ENCODE measurements around the gene NAV1.

Gene NAV1

GRCh38 chr1:201566529-201566823 is 27.5 kb downstream of the NAV1 start:
- Histone ChIP-seq H3K79me1 (ENCODE audit: low read length) (no peaks in the 10 kb centered on the region), H4K91ac (ENCODE audit: low read depth, low read length) (no peak overlapping the region), H3K18ac (ENCODE audit: low read length) (no peak overlapping the region), H3K36me3 (ENCODE audit: control insufficient read depth in 1 of 2, insufficient read depth in 2 of 2, low read length in 2 of 2) (peaks cover 21 to 30% of the 10 kb centered on the region in 2 experiments), H3K4me2 (ENCODE audit: low read length) (no peak overlapping the region), H3K27me3 (ENCODE audit: insufficient read depth, low read length) (no peaks in the 10 kb centered on the region), H3K4me3 (ENCODE audit: low read depth, low read length) (no peak overlapping the region), H3K23ac (ENCODE audit: low read length) (no peak overlapping the region), H4K8ac (ENCODE audit: low read depth, low read length) (no peak overlapping the region), H2AK5ac (ENCODE audit: low read length) (no peak overlapping the region), H2AFZ (ENCODE audit: insufficient read depth, low read length, poor library complexity) (no peak overlapping the region), H3K4ac (ENCODE audit: low read depth, low read length) (no peak overlapping the region), H3K27ac (ENCODE audit: low read depth, low read length) (no peak overlapping the region), H3K9ac (ENCODE audit: low read length) (no peak overlapping the region), H2BK120ac (ENCODE audit: insufficient read depth, low read length, poor library complexity) (no peak overlapping the region), H3K9me3 (ENCODE audit: insufficient read depth, low read depth, low read length) (no peaks in the 10 kb centered on the region), H2BK12ac (ENCODE audit: low read length) (no peak overlapping the region), H2BK5ac (ENCODE audit: low read depth, low read length, poor library complexity) (no peak overlapping the region), H3K4me1 (ENCODE audit: control insufficient read depth in 1 of 2, insufficient read depth in 2 of 2, low read length in 2 of 2) (peaks cover 9 to 10% of the 10 kb centered on the region in 2 experiments), H4K12ac (ENCODE audit: low read depth, low read length) (no peak overlapping the region), H3K14ac (ENCODE audit: low read length) (no peak overlapping the region), H3K79me2 (ENCODE audit: control insufficient read depth, insufficient read depth, low read length, poor library complexity) (peaks cover 1% of the 10 kb centered on the region)
- no CpG with 5 or more reads among the region's 2 CpGs for WGBS (ENCODE audit: extremely low coverage, insufficient coverage, insufficient read length)
- no peak for DNase-seq

- Histone ChIP-seq H3K27ac (ENCODE audit: low read depth, low read length) (no peak overlapping the region), H2AK5ac (ENCODE audit: low read length) (no peak overlapping the region), H3K4ac (ENCODE audit: low read depth, low read length) (peak overlapping the region; percentile 9), H3K18ac (ENCODE audit: low read length) (peak overlapping the region; percentile 35), H3K23ac (ENCODE audit: low read length) (no peak overlapping the region), H2BK5ac (ENCODE audit: low read depth, low read length, poor library complexity) (no peak overlapping the region), H2BK120ac (ENCODE audit: insufficient read depth, low read length, poor library complexity) (no peak overlapping the region), H3K9ac (ENCODE audit: low read length) (no peak overlapping the region), H4K12ac (ENCODE audit: low read depth, low read length) (no peak overlapping the region), H3K4me3 (ENCODE audit: low read depth, low read length) (no peak overlapping the region), H3K27me3 (ENCODE audit: insufficient read depth, low read length) (no peaks in the 10 kb centered on the region), H3K4me1 (ENCODE audit: control insufficient read depth in 1 of 2, insufficient read depth in 2 of 2, low read length in 2 of 2) (peaks cover 3 to 4% of the 10 kb centered on the region in 2 experiments), H3K9me3 (ENCODE audit: insufficient read depth, low read depth, low read length) (no peaks in the 10 kb centered on the region), H3K79me1 (ENCODE audit: low read length) (no peaks in the 10 kb centered on the region), H3K79me2 (ENCODE audit: control insufficient read depth, insufficient read depth, low read length, poor library complexity) (peaks cover 1% of the 10 kb centered on the region), H4K8ac (ENCODE audit: low read depth, low read length) (no peak overlapping the region), H3K14ac (ENCODE audit: low read length) (no peak overlapping the region), H4K91ac (ENCODE audit: low read depth, low read length) (no peak overlapping the region), H3K36me3 (ENCODE audit: control insufficient read depth in 1 of 2, insufficient read depth in 2 of 2, low read length in 2 of 2) (peaks cover 21 to 30% of the 10 kb centered on the region in 2 experiments), H2AFZ (ENCODE audit: insufficient read depth, low read length, poor library complexity) (peak overlapping the region; percentile 24), H3K4me2 (ENCODE audit: low read length) (no peak overlapping the region), H2BK12ac (ENCODE audit: low read length) (no peak overlapping the region)
- no peak for DNase-seq
- WGBS (ENCODE audit: extremely low coverage, insufficient coverage, insufficient read length), result no CpG with 5 or more reads among the region's 10 CpGs
Measured at GRCh38 chr1:201566933-201567801, 28.2 kb downstream of the NAV1 start.

- Histone ChIP-seq H2BK120ac (ENCODE audit: insufficient read depth, low read length, poor library complexity) (no peak overlapping the region), H2BK12ac (ENCODE audit: low read length) (no peak overlapping the region), H4K91ac (ENCODE audit: low read depth, low read length) (no peak overlapping the region), H3K27me3 (ENCODE audit: insufficient read depth, low read length) (no peaks in the 10 kb centered on the region), H3K4me1 (ENCODE audit: control insufficient read depth in 1 of 2, insufficient read depth in 2 of 2, low read length in 2 of 2) (peaks cover 0 to 2% of the 10 kb centered on the region in 2 experiments), H3K4me2 (ENCODE audit: low read length) (no peak overlapping the region), H3K27ac (ENCODE audit: low read depth, low read length) (no peak overlapping the region), H3K79me1 (ENCODE audit: low read length) (no peaks in the 10 kb centered on the region), H3K79me2 (ENCODE audit: control insufficient read depth, insufficient read depth, low read length, poor library complexity) (peaks cover 1% of the 10 kb centered on the region), H2AK5ac (ENCODE audit: low read length) (no peak overlapping the region), H2BK5ac (ENCODE audit: low read depth, low read length, poor library complexity) (no peak overlapping the region), H3K9ac (ENCODE audit: low read length) (no peak overlapping the region), H3K23ac (ENCODE audit: low read length) (no peak overlapping the region), H3K36me3 (ENCODE audit: control insufficient read depth in 1 of 2, insufficient read depth in 2 of 2, low read length in 2 of 2) (peaks cover 18 to 28% of the 10 kb centered on the region in 2 experiments), H3K18ac (ENCODE audit: low read length) (no peak overlapping the region), H3K4ac (ENCODE audit: low read depth, low read length) (peak overlapping the region; percentile 72), H3K14ac (ENCODE audit: low read length) (no peak overlapping the region), H3K9me3 (ENCODE audit: insufficient read depth, low read depth, low read length) (no peaks in the 10 kb centered on the region), H4K12ac (ENCODE audit: low read depth, low read length) (no peak overlapping the region), H2AFZ (ENCODE audit: insufficient read depth, low read length, poor library complexity) (no peak overlapping the region), H4K8ac (ENCODE audit: low read depth, low read length) (no peak overlapping the region), H3K4me3 (ENCODE audit: low read depth, low read length) (no peak overlapping the region)
- no peak for DNase-seq
- no CpG with 5 or more reads among the region's 6 CpGs for WGBS (ENCODE audit: extremely low coverage, insufficient coverage, insufficient read length)
Measured at GRCh38 chr1:201568265-201568664, 29.3 kb downstream of the NAV1 start.

GRCh38 chr1:201568859-201569294 is 29.9 kb downstream of the NAV1 start:
- Histone ChIP-seq H3K4me1 (ENCODE audit: control insufficient read depth in 1 of 2, insufficient read depth in 2 of 2, low read length in 2 of 2) (peaks cover 0 to 2% of the 10 kb centered on the region in 2 experiments), H3K79me1 (ENCODE audit: low read length) (no peaks in the 10 kb centered on the region)

More at GRCh38 chr1:201568859-201569294, 29.9 kb downstream of the NAV1 start:
- Histone ChIP-seq H2AFZ (ENCODE audit: insufficient read depth, low read length, poor library complexity) (no peak overlapping the region), H3K14ac (ENCODE audit: low read length) (no peak overlapping the region), H3K4me3 (ENCODE audit: low read depth, low read length) (no peak overlapping the region), H3K27me3 (ENCODE audit: insufficient read depth, low read length) (no peaks in the 10 kb centered on the region), H3K9me3 (ENCODE audit: insufficient read depth, low read depth, low read length) (no peaks in the 10 kb centered on the region), H4K8ac (ENCODE audit: low read depth, low read length) (no peak overlapping the region), H3K18ac (ENCODE audit: low read length) (peak overlapping the region; percentile 2), H2BK5ac (ENCODE audit: low read depth, low read length, poor library complexity) (no peak overlapping the region), H4K12ac (ENCODE audit: low read depth, low read length) (no peak overlapping the region), H3K36me3 (ENCODE audit: control insufficient read depth in 1 of 2, insufficient read depth in 2 of 2, low read length in 2 of 2) (peaks cover 14 to 23% of the 10 kb centered on the region in 2 experiments), H3K4me2 (ENCODE audit: low read length) (no peak overlapping the region), H3K4ac (ENCODE audit: low read depth, low read length) (no peak overlapping the region), H3K9ac (ENCODE audit: low read length) (no peak overlapping the region), H2AK5ac (ENCODE audit: low read length) (no peak overlapping the region), H3K27ac (ENCODE audit: low read depth, low read length) (no peak overlapping the region), H3K23ac (ENCODE audit: low read length) (no peak overlapping the region), H4K91ac (ENCODE audit: low read depth, low read length) (no peak overlapping the region), H3K79me2 (ENCODE audit: control insufficient read depth, insufficient read depth, low read length, poor library complexity) (peaks cover 1% of the 10 kb centered on the region), H2BK12ac (ENCODE audit: low read length) (no peak overlapping the region), H2BK120ac (ENCODE audit: insufficient read depth, low read length, poor library complexity) (no peak overlapping the region)
- no peak for DNase-seq
- no CpG with 5 or more reads among the region's 4 CpGs for WGBS (ENCODE audit: extremely low coverage, insufficient coverage, insufficient read length)
